Keratinocyte (primary cell): ENCODE measurements around the gene HES7. TPM values are rescaled to one million over a fixed set of nuclear protein-coding genes. Genes with fewer than 3 reads are reported as not detected.

ENCODE experiments used
- DNase-seq: peaks from one replicate; pipeline ENCODE4 v3.0.0-alpha.2; 2011; ENCODE audit warnings: low read depth, missing footprints, low spot score
- FAIRE-seq: peaks from 2 replicates; lab custom pipeline; 2011; peaks lifted over from hg19 to GRCh38; lab: Jason Lieb, UNC
- H2AFZ ChIP-seq: 2 replicates; pipeline ENCODE4 v1.6.0; 2012; ENCODE audit warnings: low read length, control low read depth, inconsistent platforms; ENCODE audit not compliant: control insufficient read depth
- H3K27ac ChIP-seq: 2 replicates; pipeline ENCODE4 v1.5.1; 2011; ENCODE audit warnings: low read length; ENCODE audit not compliant: control insufficient read depth, insufficient read depth
- H3K27me3 ChIP-seq: 3 replicates; pipeline ENCODE4 v1.6.0; 2011; ENCODE audit warnings: low read length; ENCODE audit not compliant: control insufficient read depth, insufficient read depth; ENCODE audit errors: extremely low read depth
- H3K36me3 ChIP-seq, 2 experiments: 2 replicates in 1 of 2; 3 replicates in 1 of 2; pipeline ENCODE4 v1.5.1; 2011; ENCODE audit warnings: low read length in 2 of 2, mild to moderate bottlenecking in 1 of 2; ENCODE audit not compliant: control insufficient read depth in 2 of 2, insufficient read depth in 2 of 2; ENCODE audit errors: extremely low read depth in 1 of 2
- H3K4me1 ChIP-seq: 3 replicates; pipeline ENCODE4 v1.5.1; 2011; ENCODE audit warnings: low read length; ENCODE audit not compliant: control insufficient read depth, insufficient read depth; ENCODE audit errors: extremely low read depth
- H3K4me2 ChIP-seq: 3 replicates; pipeline ENCODE4 v1.6.0; 2011; ENCODE audit warnings: low read depth, low read length; ENCODE audit not compliant: control insufficient read depth, insufficient read depth; ENCODE audit errors: extremely low read depth
- H3K4me3 ChIP-seq, 3 experiments: fragments of 200-600 bp in 1 of 3; sonication (generic) in 1 of 3; 2 replicates in 2 of 3; 3 replicates in 1 of 3; pipeline ENCODE4 v1.5.1; 2011 to 2016; ENCODE audit warnings: low read length in 3 of 3, mild to moderate bottlenecking in 3 of 3, control low read depth in 2 of 3, inconsistent platforms in 1 of 3, low read depth in 1 of 3, mixed read lengths in 1 of 3, mixed run types in 1 of 3, moderate library complexity in 1 of 3; ENCODE audit not compliant: control insufficient read depth in 2 of 3, insufficient read depth in 2 of 3; ENCODE audit errors: extremely low read depth in 1 of 3
- H3K79me2 ChIP-seq: 2 replicates; pipeline ENCODE4 v1.6.0; 2012; ENCODE audit warnings: low read length; ENCODE audit not compliant: control insufficient read depth, insufficient read depth
- H3K9ac ChIP-seq: 3 replicates; pipeline ENCODE4 v1.6.0; 2011; ENCODE audit warnings: low read length; ENCODE audit not compliant: control insufficient read depth, insufficient read depth; ENCODE audit errors: extremely low read depth
- H3K9me1 ChIP-seq: 3 replicates; pipeline ENCODE4 v1.6.0; 2011; ENCODE audit warnings: low read length; ENCODE audit not compliant: control insufficient read depth, insufficient read depth; ENCODE audit errors: extremely low read depth
- H3K9me3 ChIP-seq: 2 replicates; pipeline ENCODE4 v1.5.1; 2012; ENCODE audit warnings: low read depth, low read length; ENCODE audit not compliant: control insufficient read depth
- H4K20me1 ChIP-seq: 3 replicates; pipeline ENCODE4 v1.6.0; 2011; ENCODE audit warnings: low read length; ENCODE audit not compliant: control insufficient read depth, insufficient read depth; ENCODE audit errors: extremely low read depth
- EZH2 ChIP-seq: IDR thresholded peaks from one replicate; pipeline ENCODE4 v1.6.1; 2012; ENCODE audit warnings: inconsistent platforms, mild to moderate bottlenecking, low read length, moderate library complexity
- dilution Hi-C: fragments of 300-500 bp; cut with MboI; formaldehyde crosslinking; loops from one replicate; pipeline ENCODE4 v1.7.0; 2020; ENCODE audit warnings: low sequenced_read_pairs; ENCODE audit not compliant: extremely low pct_ligation_motif_present
- polyA plus RNA-seq, 5 experiments: library from polyadenylated mRNA; depleted of rRNA in 3 of 5; stranded (reverse) in 3 of 5; stranded (forward) in 1 of 5; unstranded in 1 of 5; fragments of >200 nt; gene quantifications; 1 replicate in 1 of 5; 2 replicates in 3 of 5; 3 replicates in 1 of 5; pipeline versions ENCODE4 v1.2.1 to v1.2.3, GENCODE V29; 2011 to 2012; ENCODE audit warnings: missing spikeins in 2 of 5, low read depth in 1 of 5, low replicate concordance in 1 of 5
- TF ChIP-seq, protein P1 (sequence below), 3 experiments: IDR thresholded peaks in 1 of 3; conservative IDR thresholded peaks in 1 of 3; optimal IDR thresholded peaks in 1 of 3; 2 replicates in 2 of 3; 3 replicates in 1 of 3; pipeline versions ENCODE3 to v1.5.1; 2011; ENCODE audit warnings: low read length in 3 of 3, mild to moderate bottlenecking in 3 of 3, moderate library complexity in 2 of 3, control low read depth in 1 of 3, inconsistent platforms in 1 of 3; ENCODE audit not compliant: insufficient read depth in 2 of 3; ENCODE audit errors: extremely low read depth in 1 of 3

The HES7 gene
- polyA plus RNA-seq, 1 donor (not counting 4 experiments of a cell fraction or from before 2014, with no cell fraction given) = 0.33 TPM

DNA sequence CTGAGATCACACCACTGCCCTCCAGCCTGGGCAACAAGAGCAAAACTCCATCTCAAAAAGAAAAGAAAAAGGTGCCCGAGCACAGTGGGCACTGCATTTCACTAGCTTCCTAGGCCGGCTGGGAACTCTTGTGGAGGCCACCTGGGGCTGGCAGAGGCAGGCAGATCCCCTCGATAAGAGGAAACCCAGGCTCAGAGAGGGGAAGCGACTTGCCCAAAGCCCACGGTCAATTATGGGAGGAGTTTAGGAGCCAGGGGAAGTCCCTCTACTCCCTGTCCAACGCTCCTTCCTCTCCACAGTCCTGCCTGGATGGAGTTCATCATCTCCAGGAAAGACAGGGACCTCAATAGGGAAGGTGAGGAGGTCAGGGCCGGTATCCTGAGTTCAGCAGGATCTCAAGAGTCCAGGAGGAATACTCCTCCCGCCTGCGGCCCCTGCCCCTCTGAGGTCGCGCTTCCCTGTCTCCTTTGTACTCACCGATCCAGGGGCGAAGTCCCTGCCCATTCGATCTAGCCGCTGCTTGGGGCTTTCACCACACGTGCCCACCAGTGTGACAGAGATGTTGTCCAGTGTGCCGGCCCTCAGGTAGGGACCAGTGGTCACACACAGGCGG is 6.4 kb downstream of the HES7 start:
- H3K9me3 ChIP-seq = no peaks in the 10 kb centered on the region
- H2AFZ ChIP-seq = peak overlapping the region; percentile 90
- no peak for DNase-seq
- no peak for TF ChIP-seq EZH2
- TF ChIP-seq, protein P1, sequence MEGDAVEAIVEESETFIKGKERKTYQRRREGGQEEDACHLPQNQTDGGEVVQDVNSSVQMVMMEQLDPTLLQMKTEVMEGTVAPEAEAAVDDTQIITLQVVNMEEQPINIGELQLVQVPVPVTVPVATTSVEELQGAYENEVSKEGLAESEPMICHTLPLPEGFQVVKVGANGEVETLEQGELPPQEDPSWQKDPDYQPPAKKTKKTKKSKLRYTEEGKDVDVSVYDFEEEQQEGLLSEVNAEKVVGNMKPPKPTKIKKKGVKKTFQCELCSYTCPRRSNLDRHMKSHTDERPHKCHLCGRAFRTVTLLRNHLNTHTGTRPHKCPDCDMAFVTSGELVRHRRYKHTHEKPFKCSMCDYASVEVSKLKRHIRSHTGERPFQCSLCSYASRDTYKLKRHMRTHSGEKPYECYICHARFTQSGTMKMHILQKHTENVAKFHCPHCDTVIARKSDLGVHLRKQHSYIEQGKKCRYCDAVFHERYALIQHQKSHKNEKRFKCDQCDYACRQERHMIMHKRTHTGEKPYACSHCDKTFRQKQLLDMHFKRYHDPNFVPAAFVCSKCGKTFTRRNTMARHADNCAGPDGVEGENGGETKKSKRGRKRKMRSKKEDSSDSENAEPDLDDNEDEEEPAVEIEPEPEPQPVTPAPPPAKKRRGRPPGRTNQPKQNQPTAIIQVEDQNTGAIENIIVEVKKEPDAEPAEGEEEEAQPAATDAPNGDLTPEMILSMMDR (optimal IDR thresholded peaks at IDR 0.05 in 1 of 3, IDR thresholded peaks at IDR 0.05 in 1 of 3, conservative IDR thresholded peaks at IDR 0.05 in 1 of 3; ENCODE audit: extremely low read depth in 1 of 3, insufficient read depth in 2 of 3, low read length in 3 of 3) = no peak
- no peaks in the 10 kb centered on the region for H3K36me3 ChIP-seq
- H3K9ac ChIP-seq = peak overlapping the region; percentile 96
- H3K27me3 ChIP-seq = no peaks in the 10 kb centered on the region
- no peaks in the 10 kb centered on the region for H3K9me1 ChIP-seq
- H3K79me2 ChIP-seq = no peaks in the 10 kb centered on the region
- dilution Hi-C loops = no loop called here
- peak overlapping the region; percentile 99 for H3K27ac ChIP-seq
- peaks cover 21% of the 10 kb centered on the region for H3K4me1 ChIP-seq
- H3K4me2 ChIP-seq = peak overlapping the region; percentile 98
- H3K4me3 ChIP-seq = peak overlapping the region; percentile 39 to 84 (median 76)
- H4K20me1 ChIP-seq = peaks cover 2% of the 10 kb centered on the region
- FAIRE-seq = peak; percentile 59

DNA sequence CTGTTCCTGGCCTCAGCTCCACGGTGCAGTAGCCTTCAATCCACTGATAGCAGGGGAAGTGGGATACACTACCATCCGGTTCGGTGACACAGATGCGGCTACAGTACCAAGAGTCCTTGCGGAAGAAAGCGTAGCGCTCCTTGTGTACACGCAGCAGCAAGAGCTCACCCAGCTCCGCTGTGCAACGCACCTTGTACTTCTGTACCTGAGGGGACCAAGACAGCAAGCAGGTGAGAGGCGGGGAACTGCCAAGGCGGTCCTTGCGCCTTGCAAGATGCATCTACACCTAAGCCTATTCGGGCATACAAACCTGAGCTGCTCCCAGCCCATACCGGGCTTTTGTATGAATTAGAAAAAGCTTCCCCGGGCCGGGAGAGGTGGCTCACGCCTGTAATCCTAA is 7.1 kb downstream of the HES7 start:
- no peak for DNase-seq
- peaks cover 2% of the 10 kb centered on the region for H4K20me1 ChIP-seq
- H3K4me3 ChIP-seq = no peak overlapping the region
- H2AFZ ChIP-seq = no peak overlapping the region
- H3K4me2 ChIP-seq = no peak overlapping the region
- no peak for FAIRE-seq
- H3K79me2 ChIP-seq = no peaks in the 10 kb centered on the region
- H3K27me3 ChIP-seq = no peaks in the 10 kb centered on the region
- no peaks in the 10 kb centered on the region for H3K9me1 ChIP-seq
- H3K27ac ChIP-seq = no peak overlapping the region
- no peaks in the 10 kb centered on the region for H3K36me3 ChIP-seq
- TF ChIP-seq, protein P1 (optimal IDR thresholded peaks at IDR 0.05 in 1 of 3, IDR thresholded peaks at IDR 0.05 in 1 of 3, conservative IDR thresholded peaks at IDR 0.05 in 1 of 3; ENCODE audit: extremely low read depth in 1 of 3, insufficient read depth in 2 of 3, low read length in 3 of 3) = no peak
- TF ChIP-seq EZH2 = no peak
- dilution Hi-C loops = no loop called here
- H3K9me3 ChIP-seq = no peaks in the 10 kb centered on the region
- peaks cover 21% of the 10 kb centered on the region for H3K4me1 ChIP-seq
- no peak overlapping the region for H3K9ac ChIP-seq
